ENCODE data around the gene EN2. TPM values are rescaled to one million over a fixed set of nuclear protein-coding genes. Genes with fewer than 3 reads are reported as not detected.

EN2 gene
- total RNA-seq, 1 experiment from 2014 or later: 0.07 TPM

DNA sequence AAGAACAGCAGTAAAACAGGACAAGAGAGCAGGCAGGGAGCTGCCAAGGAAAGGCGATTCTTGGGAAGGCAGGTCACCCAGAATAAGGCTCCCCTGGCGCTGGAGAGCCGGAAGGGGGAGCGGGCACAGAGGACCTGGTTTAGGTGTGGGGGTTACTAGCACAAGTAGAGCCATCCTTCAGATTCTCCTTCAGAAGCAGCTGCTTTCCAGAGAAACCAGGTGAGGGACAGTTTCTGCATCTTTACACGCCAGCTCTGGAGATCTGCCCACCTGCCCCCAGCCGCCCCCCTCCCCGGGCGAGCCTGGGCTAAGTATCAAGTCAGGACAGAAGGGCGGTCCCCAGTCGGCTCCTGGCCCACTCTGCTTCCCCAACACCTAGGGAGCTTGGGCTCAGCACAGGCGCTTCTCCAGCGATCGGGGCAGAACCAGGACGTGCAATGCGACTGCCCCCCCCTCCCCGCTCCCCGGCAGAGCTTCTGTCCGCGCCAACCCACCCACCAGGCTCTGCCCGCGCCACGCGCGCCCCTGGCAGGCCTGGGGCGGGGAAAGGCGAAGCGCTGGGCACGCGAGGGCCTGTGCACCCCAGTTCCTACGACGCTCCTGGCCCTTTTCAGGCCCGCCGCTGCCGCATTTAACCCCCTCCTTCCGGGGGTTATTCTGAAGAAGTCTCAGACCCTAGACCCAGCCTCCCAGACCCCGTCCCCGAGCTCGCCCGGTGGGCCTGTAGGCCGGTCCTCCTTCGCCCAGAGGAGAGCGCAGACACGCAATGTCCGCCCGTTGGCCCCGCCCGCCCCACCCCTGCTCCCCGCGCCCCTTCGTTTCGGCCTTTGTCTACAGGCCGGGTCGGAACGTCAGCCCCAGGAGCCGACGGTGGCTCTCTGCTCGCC lies 4.4 kb upstream of the EN2 start:
- no peak overlapping the region for H2AFZ ChIP-seq (ENCODE audit: low read length)
- H4K20me1 ChIP-seq (ENCODE audit: control insufficient read depth, insufficient read depth, insufficient read length): peaks cover 3% of the 10 kb centered on the region
- H3K27ac ChIP-seq (ENCODE audit: insufficient read length, low read depth, low read length): no peak overlapping the region
- H2BK5ac ChIP-seq (ENCODE audit: insufficient read length, low read length): no peak overlapping the region
- Mint-ChIP-seq H3K4me1 (peaks cover 2 to 24% of the 10 kb centered on the region in 2 experiments; a peak in 2 of 4 replicates), H3K27ac (no peak overlapping the region; a peak in 1 of 7 replicates), H3K27me3 (ENCODE audit: low read depth) (peaks cover 96% of the 10 kb centered on the region), H3K36me3 (ENCODE audit: insufficient read depth in 1 of 3, low read depth in 3 of 3) (no peaks in the 10 kb centered on the region; a peak in 1 of 7 replicates), H3K9me3 (peaks cover 0 to 10% of the 10 kb centered on the region in 2 experiments; a peak in 2 of 5 replicates), H3K4me3 (no peak overlapping the region)
- H2AK5ac ChIP-seq (ENCODE audit: insufficient read length, low read length): no peak overlapping the region
- no peak overlapping the region for H3K18ac ChIP-seq (ENCODE audit: insufficient read length, low read depth, low read length)
- no peak for TF ChIP-seq CTCF (conservative IDR thresholded peaks at IDR 0.05)
- H4K5ac ChIP-seq (ENCODE audit: insufficient read length, low read depth, low read length): no peak overlapping the region
- H2BK20ac ChIP-seq (ENCODE audit: low read depth, low read length, poor library complexity, severe bottlenecking): no peak overlapping the region
- no peak overlapping the region for H3K4ac ChIP-seq (ENCODE audit: low read depth, low read length)
- H2BK120ac ChIP-seq (ENCODE audit: low read depth, low read length, poor library complexity, severe bottlenecking): no peak overlapping the region
- no peaks in the 10 kb centered on the region for H3K4me1 ChIP-seq (ENCODE audit: insufficient read depth, low read length)
- no CpG with 5 or more reads among the region's 57 CpGs for WGBS (ENCODE audit: extremely low coverage, insufficient read length, low lambda C conversion rate)
- no peak for DNase-seq
- H3K4me2 ChIP-seq (ENCODE audit: insufficient read depth, insufficient read length, low read length): no peak overlapping the region
- no peaks in the 10 kb centered on the region for H3K79me2 ChIP-seq (ENCODE audit: insufficient read depth, low read length)
- H2BK12ac ChIP-seq (ENCODE audit: insufficient read length, low read depth, low read length): no peak overlapping the region
- no peak overlapping the region for H4K8ac ChIP-seq (replicated peaks; ENCODE audit: insufficient read length, low read depth, low read length)
- no peaks in the 10 kb centered on the region for H3K79me1 ChIP-seq (ENCODE audit: insufficient read depth, low read depth, low read length, poor library complexity, severe bottlenecking)
- peaks cover 9% of the 10 kb centered on the region for H3K23me2 ChIP-seq (ENCODE audit: insufficient read length, low read depth, low read length, poor library complexity, severe bottlenecking)
- H3K9ac ChIP-seq (ENCODE audit: extremely low read depth, insufficient read length, low read length): no peak overlapping the region
- no peak overlapping the region for H4K91ac ChIP-seq (ENCODE audit: insufficient read length, low read depth, low read length)
- no peak overlapping the region for H2BK15ac ChIP-seq (ENCODE audit: low read depth, low read length)
- H3K23ac ChIP-seq (ENCODE audit: insufficient read length, low read depth, low read length): no peak overlapping the region
- H3K27me3 ChIP-seq (ENCODE audit: insufficient read depth, low read length): peaks cover 91% of the 10 kb centered on the region
- no peaks in the 10 kb centered on the region for H3K9me3 ChIP-seq (ENCODE audit: control insufficient read depth, low read depth, low read length)
- H3T11ph ChIP-seq (ENCODE audit: low read length): no peak overlapping the region
- no peak overlapping the region for H3K14ac ChIP-seq (ENCODE audit: insufficient read depth, low read length)
- H3K56ac ChIP-seq (ENCODE audit: insufficient read length, low read depth, low read length): no peak overlapping the region
